IMR-90 (cell line): ENCODE measurements around the gene LRCH4.
A peak's percentile ranks its signal among the peaks of the same experiment; 100 is the strongest.

Experiments
- POLR2A ChIP-seq: IDR thresholded peaks from 2 replicates; pipeline ENCODE4 v1.6.1; 2012; ENCODE audit warnings: mild to moderate bottlenecking, low read depth, low read length
- RAD21 ChIP-seq: IDR thresholded peaks from 2 replicates; pipeline ENCODE4 v1.6.1; 2012; ENCODE audit warnings: low read length, improper control_type of control experiment
- RFX5 ChIP-seq: IDR thresholded peaks from 2 replicates; pipeline ENCODE4 v1.8.0; 2012; ENCODE audit warnings: low read depth, mild to moderate bottlenecking, low read length, moderate library complexity
- TF ChIP-seq, protein P1 (sequence below): fragments of 150-350 bp; IDR thresholded peaks from 2 replicates; pipeline ENCODE4 v1.6.1; 2017; ENCODE audit warnings: mild to moderate bottlenecking, antibody characterized with exemption, low read length, low read depth
- TF ChIP-seq, protein P2 (sequence below): conservative IDR thresholded peaks from 2 replicates; pipeline ENCODE4 v1.5.1; 2012; ENCODE audit warnings: mild to moderate bottlenecking, low read depth, low read length, improper control_type of control experiment

DNA sequence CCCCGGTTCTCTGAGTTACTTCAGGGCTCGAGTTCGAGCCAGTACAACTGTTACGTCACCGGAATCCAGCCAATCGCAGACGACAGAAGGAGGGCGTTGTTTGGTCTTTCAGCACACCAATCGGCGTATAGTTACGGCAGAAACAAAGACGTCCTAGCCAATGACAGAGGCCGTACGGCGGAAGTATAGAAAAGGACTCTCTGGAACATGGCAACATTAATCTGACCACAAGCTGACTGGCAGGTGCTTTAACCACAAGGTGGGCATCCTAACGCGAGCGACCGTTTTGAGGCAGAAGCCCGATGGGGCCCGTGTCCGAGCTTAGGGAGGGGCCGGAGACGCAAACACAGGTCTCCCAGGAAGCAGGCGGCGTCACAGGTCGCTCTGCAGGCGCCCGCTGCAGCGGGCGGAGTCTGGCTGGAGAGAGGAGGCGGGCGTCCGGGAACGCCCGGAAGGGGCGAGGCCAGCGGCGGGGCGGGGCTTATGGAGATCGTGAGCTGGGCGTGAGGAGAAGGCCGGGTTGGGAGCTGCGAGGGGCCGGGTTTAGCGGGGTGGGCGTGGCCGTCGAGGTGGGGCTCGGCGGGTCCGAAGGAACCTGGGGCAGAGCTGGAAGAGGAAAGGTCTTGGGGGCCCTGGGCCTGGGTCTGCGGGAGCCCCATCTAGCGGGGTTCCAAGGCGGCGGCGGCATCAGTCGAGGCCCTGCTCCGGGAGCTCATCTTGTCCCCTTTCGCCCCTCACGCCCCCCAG, 26.2 kb upstream of the LRCH4 start, which contains the start of gene MOSPD3:
- TF ChIP-seq, protein P1, sequence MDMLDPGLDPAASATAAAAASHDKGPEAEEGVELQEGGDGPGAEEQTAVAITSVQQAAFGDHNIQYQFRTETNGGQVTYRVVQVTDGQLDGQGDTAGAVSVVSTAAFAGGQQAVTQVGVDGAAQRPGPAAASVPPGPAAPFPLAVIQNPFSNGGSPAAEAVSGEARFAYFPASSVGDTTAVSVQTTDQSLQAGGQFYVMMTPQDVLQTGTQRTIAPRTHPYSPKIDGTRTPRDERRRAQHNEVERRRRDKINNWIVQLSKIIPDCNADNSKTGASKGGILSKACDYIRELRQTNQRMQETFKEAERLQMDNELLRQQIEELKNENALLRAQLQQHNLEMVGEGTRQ, result no peak; the same call in 1 of the 2 replicates
- TF ChIP-seq, protein P2, sequence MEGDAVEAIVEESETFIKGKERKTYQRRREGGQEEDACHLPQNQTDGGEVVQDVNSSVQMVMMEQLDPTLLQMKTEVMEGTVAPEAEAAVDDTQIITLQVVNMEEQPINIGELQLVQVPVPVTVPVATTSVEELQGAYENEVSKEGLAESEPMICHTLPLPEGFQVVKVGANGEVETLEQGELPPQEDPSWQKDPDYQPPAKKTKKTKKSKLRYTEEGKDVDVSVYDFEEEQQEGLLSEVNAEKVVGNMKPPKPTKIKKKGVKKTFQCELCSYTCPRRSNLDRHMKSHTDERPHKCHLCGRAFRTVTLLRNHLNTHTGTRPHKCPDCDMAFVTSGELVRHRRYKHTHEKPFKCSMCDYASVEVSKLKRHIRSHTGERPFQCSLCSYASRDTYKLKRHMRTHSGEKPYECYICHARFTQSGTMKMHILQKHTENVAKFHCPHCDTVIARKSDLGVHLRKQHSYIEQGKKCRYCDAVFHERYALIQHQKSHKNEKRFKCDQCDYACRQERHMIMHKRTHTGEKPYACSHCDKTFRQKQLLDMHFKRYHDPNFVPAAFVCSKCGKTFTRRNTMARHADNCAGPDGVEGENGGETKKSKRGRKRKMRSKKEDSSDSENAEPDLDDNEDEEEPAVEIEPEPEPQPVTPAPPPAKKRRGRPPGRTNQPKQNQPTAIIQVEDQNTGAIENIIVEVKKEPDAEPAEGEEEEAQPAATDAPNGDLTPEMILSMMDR, result no peak
- TF ChIP-seq RFX5 (peak; percentile 60; the same call in 1 of the 2 replicates), POLR2A (peak; percentile 50; the same call in 1 of the 2 replicates), RAD21 (no peak)
